Activated T-cell treated with anti-CD3 and anti-CD28 coated beads for 24 hours (primary cell): ENCODE data around the gene HMGN4.
"Not testable (repeated sequence)": the region's sequence is repeated elsewhere in the genome, so short reads cannot be mapped to it uniquely, and the experiment has no call there.

Source experiments
- DNase-seq: peaks from one replicate; pipeline ENCODE4 v3.0.0-alpha.2; 2020; ENCODE audit warnings: low read depth

HMGN4 gene

DNA sequence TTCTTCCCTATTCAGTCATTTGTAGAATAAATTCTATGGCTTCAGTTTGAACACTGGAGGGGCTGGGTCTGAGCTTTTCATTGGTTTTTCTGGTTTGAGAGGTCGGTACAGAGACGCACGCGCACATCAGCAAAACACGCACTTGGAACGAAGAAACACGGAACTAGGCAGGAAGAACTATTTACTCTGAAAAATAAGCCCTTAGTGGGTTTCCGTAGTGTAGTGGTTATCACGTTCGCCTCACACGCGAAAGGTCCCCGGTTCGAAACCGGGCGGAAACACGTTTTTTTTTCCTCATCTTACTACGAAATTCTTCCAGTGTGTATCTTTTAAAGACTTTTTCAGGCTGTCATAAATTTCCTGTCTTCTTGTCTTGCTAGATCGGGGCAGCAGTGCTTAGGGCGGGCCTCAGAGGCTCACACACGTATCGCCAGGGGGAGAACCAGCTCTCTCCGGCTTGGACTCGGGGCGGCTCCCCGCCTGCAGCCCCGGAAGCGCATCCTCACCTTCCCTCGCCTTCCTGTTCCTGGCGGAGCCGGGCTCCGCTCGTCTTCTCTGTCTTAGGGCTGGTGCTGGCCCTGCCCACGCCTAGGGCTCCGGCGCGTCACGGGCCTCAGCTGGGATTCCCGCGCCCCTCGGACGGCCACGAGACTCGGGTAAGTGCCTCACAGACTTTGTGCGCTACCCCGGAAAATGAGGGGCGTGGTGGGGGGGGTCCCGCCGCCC, at the start of gene HMGN4:
Gene HMGN4, plus strand, starts transcription at position 521 of the 726 bp plus-strand sequence. CDS start 6,841 bp downstream, outside the sequence.
- DNase-seq = peak; percentile 81

DNA sequence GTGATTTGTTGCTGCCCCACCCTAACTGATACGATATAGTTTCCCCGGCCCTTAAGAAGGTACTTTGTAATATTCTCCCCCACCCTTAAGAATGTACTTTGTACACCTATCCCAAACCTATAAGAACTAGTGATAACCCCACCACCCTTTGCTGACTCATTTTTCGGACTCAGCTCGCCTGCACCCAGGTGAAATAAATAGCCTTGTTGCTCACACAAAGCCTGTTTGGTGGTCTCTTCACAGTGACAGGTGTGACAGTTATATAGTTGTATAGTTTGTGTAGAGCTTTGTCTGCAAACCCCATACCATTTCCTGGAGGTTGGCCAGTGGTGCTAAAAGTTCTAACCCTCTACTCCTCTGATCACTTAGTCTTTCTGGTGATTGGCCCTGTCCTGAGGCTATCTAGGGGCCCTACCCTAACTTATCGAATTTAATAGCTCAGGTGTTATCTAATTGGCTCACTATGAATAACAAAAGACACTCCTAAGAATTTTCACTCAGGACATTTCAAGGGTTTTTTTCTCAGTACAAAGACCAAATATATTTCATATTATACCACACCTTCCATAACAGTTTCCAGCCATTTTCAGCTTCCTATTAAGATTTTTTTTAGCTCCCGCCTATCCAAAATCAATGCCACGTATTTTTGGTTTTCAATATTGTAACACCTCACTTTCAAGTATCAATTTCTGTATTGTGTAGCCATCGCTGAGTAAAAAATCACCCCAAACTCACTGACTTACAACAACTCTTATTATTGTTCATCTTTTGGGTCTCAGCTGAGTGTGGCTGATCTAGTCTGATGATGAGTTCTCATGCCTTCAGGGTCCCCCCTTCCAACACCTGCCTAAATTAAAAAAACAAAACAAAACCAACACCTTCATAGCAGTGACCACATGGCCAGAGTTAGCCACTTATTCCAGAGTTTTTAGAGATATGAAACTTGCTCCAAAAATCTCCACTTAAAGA, 47.9 kb upstream of the HMGN4 start:
- DNase-seq = no peak

DNA sequence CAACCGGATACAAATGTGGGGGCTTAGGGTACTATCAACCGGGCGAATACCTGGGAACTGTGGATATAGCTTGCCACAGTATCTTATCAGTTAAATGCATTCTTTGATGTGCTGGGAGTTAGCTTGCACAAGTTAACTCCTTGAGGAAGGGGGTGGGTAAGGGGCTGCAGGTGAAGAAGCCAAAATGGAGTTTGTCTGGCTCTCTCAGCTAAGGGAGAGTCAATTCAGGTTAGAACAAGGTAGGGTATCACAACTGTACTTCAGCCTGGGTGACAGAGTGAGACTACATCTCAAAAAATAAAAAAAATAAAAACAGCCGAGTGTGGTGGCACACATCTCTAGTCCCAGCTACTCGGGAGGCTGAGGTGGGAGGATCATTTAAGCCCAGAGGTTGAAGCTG, 46.6 kb upstream of the HMGN4 start:
- no peak for DNase-seq

DNA sequence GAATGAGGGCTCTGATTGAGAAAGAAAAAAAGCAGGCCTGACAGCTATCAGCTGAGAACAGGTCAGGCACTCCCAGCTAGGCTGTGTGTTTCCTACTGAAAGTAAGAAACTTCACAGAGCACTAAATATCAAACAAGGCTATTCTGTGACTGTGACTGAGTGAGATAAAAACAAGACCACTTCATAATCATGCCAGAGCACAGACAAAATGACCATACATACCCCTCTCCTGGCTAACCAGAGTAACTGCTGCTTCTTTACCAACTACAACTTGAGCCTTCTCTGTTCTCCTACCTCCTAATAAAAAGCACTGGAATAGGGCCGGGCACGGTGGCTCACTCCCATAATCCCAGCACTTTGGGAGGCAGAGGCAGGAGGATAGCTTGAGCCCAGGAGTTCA, 44.9 kb upstream of the HMGN4 start:
- no peak for DNase-seq

DNA sequence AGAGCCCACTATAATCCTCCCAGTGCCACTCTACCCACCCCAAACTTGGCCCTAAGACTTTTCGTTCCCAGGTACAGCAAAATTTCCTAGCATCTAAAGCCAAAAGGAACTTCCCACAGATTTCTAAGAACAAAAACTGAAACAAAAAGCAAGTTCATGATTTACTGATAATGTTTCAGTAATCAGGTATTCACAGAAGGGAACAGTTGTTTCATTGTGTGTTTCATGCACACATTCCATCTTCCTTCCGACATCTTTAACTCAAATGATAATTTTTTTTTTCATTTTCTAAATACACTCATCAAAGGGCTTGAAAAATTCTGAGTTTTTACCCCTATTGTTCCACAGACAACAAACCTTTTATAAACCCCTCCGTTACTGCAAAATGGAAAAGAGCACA, 44.0 kb upstream of the HMGN4 start:
- no peak for DNase-seq

DNA sequence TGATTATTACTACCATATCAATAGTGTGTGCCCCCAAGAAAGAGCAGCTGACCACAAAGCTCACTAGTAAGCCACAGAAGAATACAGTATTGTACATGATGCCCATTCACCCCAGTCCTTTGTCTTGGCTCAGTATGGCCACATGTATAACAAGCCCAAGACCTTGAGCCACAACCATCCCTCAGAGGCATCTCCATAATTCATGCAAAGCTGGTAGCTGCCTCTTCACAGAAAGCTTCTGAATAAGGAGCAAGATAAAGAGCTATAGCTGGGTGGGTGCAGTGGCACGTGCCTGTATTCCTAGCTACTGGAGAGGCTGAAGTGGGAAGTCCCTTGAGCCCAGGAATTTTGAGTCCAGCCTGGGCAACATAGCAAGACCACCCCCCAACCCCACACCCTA, 42.9 kb upstream of the HMGN4 start:
- DNase-seq = no peak

DNA sequence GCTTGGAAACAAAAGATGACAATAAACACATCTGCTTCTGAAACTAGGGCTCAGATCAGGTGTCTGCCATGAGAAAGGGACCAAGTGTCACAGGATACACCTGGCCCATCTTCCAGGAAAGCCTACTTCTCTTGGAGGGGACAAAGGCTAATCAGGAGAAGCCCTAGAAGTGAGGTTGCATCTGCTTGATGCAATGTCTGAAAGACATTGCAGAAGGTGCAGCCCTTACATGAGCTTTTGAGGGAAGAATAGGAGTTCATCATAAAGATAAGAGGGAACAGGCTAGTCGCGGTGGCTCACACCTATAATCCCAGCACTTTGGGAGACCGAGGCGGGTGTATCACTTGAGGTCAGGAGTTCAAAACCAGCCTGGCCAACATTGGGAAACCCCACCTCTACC, 40.6 kb upstream of the HMGN4 start:
- no peak for DNase-seq

DNA sequence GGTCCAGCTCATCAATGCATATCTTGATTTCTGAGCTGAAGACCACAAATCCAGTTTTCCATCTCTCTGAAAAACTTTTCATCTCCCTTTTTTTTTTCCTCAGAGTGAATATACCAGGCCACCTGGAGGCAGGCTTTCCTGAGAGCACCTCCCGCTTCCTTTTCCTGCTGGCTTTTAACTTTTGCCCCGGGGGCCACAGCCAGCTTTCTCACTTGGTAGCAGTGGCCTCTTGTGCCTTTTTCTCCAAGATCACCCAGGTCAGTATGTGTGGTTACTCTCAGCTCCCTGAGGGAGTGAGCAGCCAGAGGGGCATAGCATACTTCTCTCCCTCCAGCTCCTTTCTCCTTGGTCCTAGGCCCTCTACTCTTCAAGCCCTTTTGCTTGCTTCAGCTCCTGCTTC, 38.1 kb upstream of the HMGN4 start, which contains the start of gene BTN1A1:
Gene BTN1A1, plus strand, starts transcription at position 202 of the 400 bp plus-strand sequence. CDS start 984 bp downstream, outside the sequence.
- DNase-seq = no peak

DNA sequence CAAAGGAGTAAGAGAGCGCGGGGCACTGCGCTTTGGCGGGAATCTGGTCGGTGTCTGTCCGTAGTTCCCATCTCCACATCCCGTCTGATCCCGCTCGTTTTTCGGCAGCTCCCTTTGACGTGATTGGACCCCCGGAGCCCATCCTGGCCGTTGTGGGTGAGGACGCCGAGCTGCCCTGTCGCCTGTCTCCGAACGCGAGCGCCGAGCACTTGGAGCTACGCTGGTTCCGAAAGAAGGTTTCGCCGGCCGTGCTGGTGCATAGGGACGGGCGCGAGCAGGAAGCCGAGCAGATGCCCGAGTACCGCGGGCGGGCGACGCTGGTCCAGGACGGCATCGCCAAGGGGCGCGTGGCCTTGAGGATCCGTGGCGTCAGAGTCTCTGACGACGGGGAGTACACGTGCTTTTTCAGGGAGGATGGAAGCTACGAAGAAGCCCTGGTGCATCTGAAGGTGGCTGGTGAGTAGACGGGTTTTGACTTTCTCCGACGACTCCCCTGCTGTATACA, 36.6 kb upstream of the HMGN4 start:
- DNase-seq = peak; percentile 9

DNA sequence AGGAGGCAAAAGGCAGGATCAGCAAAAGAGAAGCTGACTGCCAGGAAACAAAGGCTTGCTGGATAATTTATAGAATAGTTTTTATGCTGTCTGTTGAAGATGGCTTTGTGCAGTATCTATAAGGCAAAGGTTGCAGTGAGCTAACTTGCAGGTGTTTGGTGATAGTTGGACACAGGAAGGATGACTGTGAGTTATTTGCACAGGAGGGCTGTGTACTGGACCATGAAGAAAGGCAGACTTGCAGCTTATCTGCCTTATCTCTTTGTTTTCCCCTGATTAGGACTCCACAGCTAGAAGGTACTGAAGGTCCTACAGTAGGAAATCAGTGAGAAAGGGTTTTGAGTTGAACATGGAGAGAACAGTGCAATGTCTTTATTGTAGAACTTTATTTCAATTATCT, 36.0 kb upstream of the HMGN4 start:
- DNase-seq = no peak

DNA sequence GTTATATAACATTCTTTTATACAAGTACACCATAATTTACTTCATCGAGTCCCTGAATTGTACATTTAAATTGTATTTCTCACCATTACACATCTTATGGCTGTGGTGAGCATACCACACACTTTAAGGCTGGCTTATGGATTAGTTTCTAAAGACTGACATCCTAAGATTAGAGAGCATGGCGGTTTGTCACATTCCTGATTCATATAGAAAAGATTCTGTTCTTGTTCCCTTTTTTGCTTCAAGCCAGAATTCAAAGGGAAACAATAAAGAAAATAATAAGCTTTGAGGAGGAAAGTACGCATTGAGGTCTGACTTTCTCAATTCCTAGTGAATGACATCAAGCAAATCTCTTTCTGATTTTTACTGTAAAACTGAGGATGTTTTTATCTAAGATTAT, 35.5 kb upstream of the HMGN4 start:
- no peak for DNase-seq

DNA sequence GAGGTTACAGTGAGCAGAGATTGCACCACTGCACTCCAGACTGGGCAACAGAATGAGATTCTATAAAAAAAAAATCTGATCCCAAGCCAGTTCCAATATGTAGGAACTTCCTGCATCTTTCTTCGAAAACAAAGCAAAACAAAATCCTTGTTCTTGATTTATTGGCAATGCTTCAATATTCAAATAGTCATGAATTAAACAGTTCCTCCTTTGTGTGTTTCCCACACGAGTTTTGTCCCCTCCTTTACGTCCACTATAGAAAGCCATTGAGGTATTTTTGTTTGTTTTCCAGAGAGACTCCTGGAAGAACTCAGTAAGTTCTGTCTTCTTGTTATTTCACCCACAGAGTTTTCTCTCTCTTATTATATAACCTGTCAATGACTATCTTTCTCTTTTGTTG, 30.5 kb upstream of the HMGN4 start:
- DNase-seq = no peak

DNA sequence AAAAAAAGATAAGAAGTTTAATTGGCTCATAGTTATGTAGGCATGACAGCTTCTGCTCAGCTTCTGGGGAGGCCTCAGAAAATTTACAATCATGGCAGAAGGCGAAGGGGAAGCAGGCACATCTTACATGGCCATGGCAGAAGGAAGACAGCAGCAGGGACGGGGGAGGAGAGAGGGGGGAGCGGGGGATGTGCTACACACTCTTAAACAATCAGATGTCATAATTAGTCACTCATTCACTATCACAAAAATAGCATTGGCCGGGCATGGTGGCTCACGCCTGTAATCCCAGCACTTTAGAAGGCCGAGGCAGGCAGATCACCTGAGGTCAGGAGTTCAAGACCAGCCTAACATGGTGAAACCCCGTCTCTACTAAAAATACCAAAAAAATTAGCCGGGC, 27.1 kb upstream of the HMGN4 start:
- DNase-seq = not testable (repeated sequence)

DNA sequence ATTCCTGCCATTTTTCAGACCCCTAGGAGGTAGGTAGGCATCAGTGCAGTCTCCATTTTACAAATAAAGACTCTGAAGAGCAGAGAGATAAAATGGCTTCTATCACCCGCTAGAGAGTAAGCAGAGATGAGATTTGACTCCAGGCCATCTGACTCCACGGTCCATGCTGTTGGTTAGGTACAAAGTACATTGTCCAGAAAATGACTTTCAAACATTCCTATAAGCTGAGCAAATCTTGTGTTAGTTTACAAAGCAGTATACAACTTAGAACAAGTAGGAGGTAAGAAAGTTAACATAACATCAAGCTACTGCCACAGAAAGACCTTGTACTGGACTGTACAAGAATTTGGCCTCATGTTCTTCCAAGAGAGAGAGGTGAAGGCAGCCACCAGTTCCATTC, 23.2 kb upstream of the HMGN4 start:
- no peak for DNase-seq

DNA sequence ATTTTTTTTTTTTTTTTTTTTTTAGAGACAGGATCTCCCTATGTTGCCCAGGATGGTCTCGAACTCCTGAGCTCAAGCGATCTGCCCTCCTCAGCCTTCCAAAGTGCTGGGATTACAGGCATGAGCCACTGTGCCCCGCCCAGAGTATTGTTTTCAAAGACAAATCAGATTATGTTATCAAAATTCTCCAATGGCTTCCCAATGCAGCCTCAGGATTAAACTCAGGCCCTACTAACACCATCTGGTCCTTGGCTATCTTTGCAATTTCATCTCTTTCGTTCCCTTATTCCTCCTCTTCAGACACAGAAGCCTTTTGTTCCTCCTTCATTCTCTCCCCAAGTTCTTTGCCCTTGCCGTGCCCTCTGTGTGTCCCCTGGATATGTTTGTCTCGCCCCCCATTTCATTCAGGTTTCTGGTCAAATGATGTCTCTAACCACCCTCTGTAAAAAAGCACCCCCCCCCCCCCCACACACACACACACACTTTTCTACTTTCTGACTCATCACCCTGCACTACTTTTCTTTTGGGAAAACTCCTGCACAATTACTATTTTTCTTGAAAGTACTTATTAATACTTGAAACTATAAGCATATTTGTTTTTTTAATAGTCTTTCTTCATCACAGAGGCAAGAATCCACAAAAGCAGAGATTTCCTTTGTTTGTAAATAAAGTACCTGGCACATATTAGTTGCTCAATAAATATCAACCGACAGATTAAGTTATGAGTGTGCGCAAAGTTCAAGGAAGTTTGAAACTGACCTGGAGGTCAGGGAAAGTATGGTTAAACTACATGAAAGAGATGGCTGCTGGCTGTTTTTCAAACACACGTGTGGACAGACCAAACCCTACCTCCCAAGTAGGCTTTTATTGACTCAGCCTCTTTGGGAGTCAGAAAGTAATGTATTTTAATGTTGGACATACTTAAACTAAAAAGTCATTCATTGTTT, 21.4 kb upstream of the HMGN4 start:
- no peak for DNase-seq

DNA sequence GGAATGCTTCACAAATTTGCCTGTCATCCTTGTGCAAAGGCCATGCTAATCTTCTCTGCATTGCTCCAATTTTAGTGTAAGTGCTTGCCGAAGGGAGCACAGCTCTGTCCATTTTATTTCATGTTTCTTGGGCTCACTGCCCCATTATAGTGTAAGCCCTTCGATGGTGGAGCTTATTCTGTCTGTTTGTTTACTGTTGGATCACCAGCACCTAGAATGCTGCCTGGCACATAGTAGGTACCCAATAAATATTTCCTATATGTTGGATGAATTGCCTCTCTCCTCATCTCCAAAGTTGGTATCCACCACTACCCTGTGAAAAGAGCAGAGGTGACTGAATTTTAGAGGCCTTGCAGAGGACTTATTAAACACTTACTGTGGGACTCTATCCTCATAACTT, 18.8 kb upstream of the HMGN4 start:
- no peak for DNase-seq

DNA sequence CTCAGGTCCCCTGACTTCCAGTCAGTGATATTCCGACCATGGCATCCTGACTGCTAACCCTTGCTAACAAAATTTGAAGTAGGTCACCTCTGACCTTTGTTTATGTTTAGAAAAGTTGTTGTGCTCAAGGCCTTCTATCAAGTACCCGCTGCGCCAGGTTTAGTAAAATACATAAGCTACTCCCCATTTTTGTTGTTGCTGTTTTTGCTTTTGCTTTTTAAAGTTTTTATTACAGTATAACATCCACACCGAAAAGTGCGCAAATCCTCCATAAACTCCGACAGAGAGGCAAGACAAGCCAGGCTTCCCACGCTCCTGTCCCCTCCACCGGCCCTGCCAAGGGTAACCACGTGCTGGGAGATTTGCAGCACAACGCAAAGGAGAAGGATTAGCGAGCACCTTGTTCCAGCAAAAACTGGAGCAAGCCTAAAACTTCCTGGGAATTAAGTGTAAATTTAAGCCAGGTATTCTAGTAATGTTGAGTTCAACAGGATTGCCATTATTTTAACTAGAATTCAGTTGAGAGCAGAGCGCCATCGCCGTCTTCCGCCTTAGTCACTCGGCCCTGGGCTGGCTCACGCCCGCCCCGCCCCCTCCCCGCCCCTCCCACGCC, 17.8 kb upstream of the HMGN4 start:
- no peak for DNase-seq

DNA sequence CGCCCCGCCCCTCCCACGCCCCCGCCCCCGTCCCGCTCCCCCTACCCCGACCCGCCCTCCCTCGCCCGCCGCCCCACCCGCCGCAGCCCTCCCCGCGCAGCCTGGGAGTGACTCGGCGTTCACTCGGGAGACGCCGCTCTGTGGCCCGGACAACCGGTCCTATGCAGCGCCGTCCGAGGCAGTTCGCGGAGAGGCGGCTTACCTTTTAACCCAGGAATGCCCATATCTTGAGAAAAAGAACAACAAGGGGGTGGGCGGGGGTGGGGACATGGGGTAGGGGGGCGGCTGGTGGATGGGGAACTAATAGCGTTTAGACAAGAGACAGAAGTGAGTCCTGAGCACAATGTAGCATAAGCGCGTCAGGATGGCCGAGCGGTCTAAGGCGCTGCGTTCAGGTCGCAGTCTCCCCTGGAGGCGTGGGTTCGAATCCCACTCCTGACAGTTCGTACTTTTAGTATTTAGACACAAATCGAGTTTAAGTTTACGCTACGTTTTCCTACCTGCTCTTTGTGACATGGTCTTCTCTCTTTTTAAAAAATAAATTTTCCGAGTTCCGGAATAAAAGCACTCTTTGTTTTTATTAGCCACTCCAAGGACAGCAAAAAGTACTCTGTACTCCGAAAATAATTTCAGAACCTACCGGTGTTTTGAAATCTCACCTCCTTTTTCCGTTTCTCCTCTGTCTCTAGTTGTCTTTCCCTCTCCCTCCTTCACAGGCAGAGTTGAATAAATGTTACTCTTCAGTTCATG, 17.1 kb upstream of the HMGN4 start:
- peak; percentile 81 for DNase-seq

DNA sequence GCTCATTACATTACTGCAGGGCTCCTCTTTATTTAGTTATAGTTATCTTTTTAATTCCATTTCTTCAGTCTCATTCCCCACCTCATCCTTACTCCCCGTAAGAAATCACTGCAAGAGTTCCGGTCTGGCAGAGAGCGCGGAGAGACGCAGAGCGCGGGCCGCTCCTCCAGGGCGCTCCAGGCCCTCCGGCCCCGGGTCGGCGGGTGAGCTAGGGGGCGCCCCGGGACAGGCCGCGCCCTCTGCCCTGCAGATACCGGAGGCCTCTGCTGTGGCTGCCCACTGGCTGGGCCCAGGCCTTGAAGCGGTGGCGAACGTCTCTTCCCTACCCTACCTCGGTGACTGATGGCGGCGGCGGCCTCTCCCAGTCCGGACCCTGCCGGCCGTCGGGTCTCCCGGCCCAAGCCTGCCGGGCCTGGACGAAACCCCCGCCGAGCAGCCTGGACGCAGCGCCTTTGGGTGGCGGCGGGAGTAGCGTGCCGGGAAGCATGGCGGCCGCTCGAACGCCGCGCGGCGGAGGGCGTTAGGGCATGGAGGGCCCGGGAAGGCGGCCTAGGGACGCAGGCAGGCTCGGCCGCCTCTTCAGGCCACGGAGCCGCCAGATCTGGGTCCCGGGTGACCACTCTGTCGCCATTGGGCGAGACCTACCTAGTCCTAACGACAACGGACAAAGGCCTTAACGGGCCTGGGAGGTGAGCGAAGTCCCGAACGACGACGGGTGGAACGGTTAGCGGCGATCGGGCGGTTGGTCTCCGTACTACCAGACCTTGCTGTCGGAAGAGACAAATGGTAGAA, 16.4 kb upstream of the HMGN4 start:
- peak; percentile 54 for DNase-seq
